HepG2 (cell line): ENCODE results near the gene CYB5R3. TPM values are rescaled to one million over a fixed set of nuclear protein-coding genes. Genes with fewer than 3 reads are reported as not detected.

Experiments used
- AHR ChIP-seq: IDR thresholded peaks from 2 replicates; pipeline ENCODE4 v1.6.1; 2018; ENCODE audit warnings: missing genetic modification reagents, missing compliant biosample characterization
- BHLHE40 ChIP-seq: IDR thresholded peaks from 2 replicates; pipeline ENCODE4 v1.6.1; 2011; ENCODE audit warnings: low read length, improper control_type of control experiment
- BRD4 ChIP-seq: sonication (generic); formaldehyde crosslinking; IDR thresholded peaks from 2 replicates; pipeline ENCODE4 v1.4.0; 2020; ENCODE audit warnings: missing genetic modification reagents
- CCDC6 ChIP-seq: sonication (generic); formaldehyde crosslinking; IDR thresholded peaks from 2 replicates; pipeline ENCODE4 v1.8.1; 2022; ENCODE audit warnings: mild to moderate bottlenecking, missing genetic modification reagents, moderate library complexity
- HHEX ChIP-seq: IDR thresholded peaks from 2 replicates; pipeline ENCODE4 v1.6.1; 2016; ENCODE audit warnings: control low read depth
- HIVEP1 ChIP-seq: sonication (generic); formaldehyde crosslinking; IDR thresholded peaks from 2 replicates; pipeline ENCODE4 v1.4.0; 2020; ENCODE audit warnings: mild to moderate bottlenecking, missing genetic modification reagents
- HNRNPLL ChIP-seq: fragments of 200-400 bp; formaldehyde crosslinking; IDR thresholded peaks from 2 replicates; pipeline ENCODE4 v1.6.1; 2017; ENCODE audit warnings: mild to moderate bottlenecking, low read depth, low read length; ENCODE audit not compliant: poor library complexity, severe bottlenecking
- NCOA1 ChIP-seq: sonication (generic); formaldehyde crosslinking; IDR thresholded peaks from 2 replicates; pipeline ENCODE4 v1.9.0; 2021; ENCODE audit warnings: missing genetic modification reagents
- NONO ChIP-seq, 2 experiments: fragments of 450-650 bp in 1 of 2; sonication (generic) in 1 of 2; formaldehyde crosslinking in 1 of 2; IDR thresholded peaks in 1 of 2; conservative IDR thresholded peaks in 1 of 2; 2 replicates each; pipeline versions ENCODE4 v1.6.1 to v1.8.0; 2017 to 2022; ENCODE audit warnings: mild to moderate bottlenecking in 1 of 2, missing genetic modification reagents in 1 of 2, moderate library complexity in 1 of 2
- PHB2 ChIP-seq: fragments of 450-650 bp; IDR thresholded peaks from 2 replicates; pipeline ENCODE4 v1.6.1; 2018; ENCODE audit not compliant: partially characterized antibody
- PPARG ChIP-seq: conservative IDR thresholded peaks from 2 replicates; pipeline ENCODE4 v1.6.1; 2016; ENCODE audit warnings: missing biosample characterization, missing genetic modification reagents
- SMAD9 ChIP-seq: sonication (generic); formaldehyde crosslinking; IDR thresholded peaks from 2 replicates; pipeline ENCODE4 v1.5.1; 2020; ENCODE audit warnings: mild to moderate bottlenecking, missing genetic modification reagents
- SRF ChIP-seq: IDR thresholded peaks from 2 replicates; pipeline ENCODE4 v1.6.1; 2011; ENCODE audit warnings: mild to moderate bottlenecking, low read depth, low read length, moderate library complexity
- ZFP41 ChIP-seq: sonication (generic); formaldehyde crosslinking; IDR thresholded peaks from 2 replicates; pipeline ENCODE4 v1.4.0; 2020; ENCODE audit warnings: mild to moderate bottlenecking, missing genetic modification reagents, borderline replicate concordance
- ZNF235 ChIP-seq: sonication (generic); formaldehyde crosslinking; IDR thresholded peaks from 2 replicates; pipeline ENCODE4 v1.8.1; 2023; ENCODE audit warnings: mild to moderate bottlenecking, missing genetic modification reagents, borderline replicate concordance
- ZNF263 ChIP-seq: sonication (generic); formaldehyde crosslinking; IDR thresholded peaks from 2 replicates; pipeline ENCODE4 v1.4.0; 2020; ENCODE audit warnings: missing genetic modification reagents
- ZNF329 ChIP-seq: sonication (generic); formaldehyde crosslinking; IDR thresholded peaks from 2 replicates; pipeline ENCODE4 v1.9.0; 2021; ENCODE audit warnings: low read depth, mild to moderate bottlenecking, missing genetic modification reagents
- ZNF382 ChIP-seq: sonication (generic); formaldehyde crosslinking; IDR thresholded peaks from 2 replicates; pipeline ENCODE4 v1.5.0; 2020; ENCODE audit warnings: missing genetic modification reagents, mild to moderate bottlenecking, borderline replicate concordance
- ZNF768 ChIP-seq: sonication (generic); formaldehyde crosslinking; IDR thresholded peaks from 2 replicates; pipeline ENCODE4 v1.4.0; 2020; ENCODE audit warnings: missing genetic modification reagents
- polyA plus RNA-seq, 8 experiments: library from polyadenylated mRNA; depleted of rRNA in 3 of 8; stranded (reverse) in 7 of 8; unstranded in 1 of 8; fragments of >200 nt; fragmentation: Illumina TruSeq in 4 of 8; extraction: Trizol in 4 of 8; gene quantifications; 2 replicates each; pipeline versions ENCODE4 v1.2.1 to v1.2.3, GENCODE V29; 2011 to 2016; ENCODE audit warnings: low read depth in 4 of 8, missing spikeins in 1 of 8, mixed read lengths in 1 of 8; ENCODE audit not compliant: insufficient read depth in 1 of 8
- total RNA-seq, 5 experiments: library from RNA; depleted of rRNA; stranded (reverse); fragments of >200 nt; fragmentation: Illumina TruSeq; extraction: Trizol; gene quantifications; 2 replicates each; pipeline ENCODE4 v1.2.3, GENCODE V29; 2016; ENCODE audit warnings: low read depth in 1 of 5
- TF ChIP-seq, protein P1 (sequence below): sonication (generic); formaldehyde crosslinking; IDR thresholded peaks from 2 replicates; pipeline ENCODE4 v1.4.0; 2020; ENCODE audit warnings: mild to moderate bottlenecking, low read depth, missing genetic modification reagents
- TF ChIP-seq, protein P2 (sequence below): sonication (generic); formaldehyde crosslinking; IDR thresholded peaks from 2 replicates; pipeline ENCODE4 v1.8.0; 2022; ENCODE audit warnings: mild to moderate bottlenecking, missing genetic modification reagents, moderate library complexity
- TF ChIP-seq, protein P3 (sequence below): IDR thresholded peaks from 2 replicates; pipeline ENCODE4 v1.6.1; 2016; ENCODE audit warnings: missing compliant biosample characterization, missing genetic modification reagents, borderline replicate concordance

CYB5R3 gene
- total and polyA plus RNA-seq, 2 of the 13 experiments (the other 11 are each of a cell fraction or from before 2014, with no cell fraction given): 32.4 to 305 TPM

DNA sequence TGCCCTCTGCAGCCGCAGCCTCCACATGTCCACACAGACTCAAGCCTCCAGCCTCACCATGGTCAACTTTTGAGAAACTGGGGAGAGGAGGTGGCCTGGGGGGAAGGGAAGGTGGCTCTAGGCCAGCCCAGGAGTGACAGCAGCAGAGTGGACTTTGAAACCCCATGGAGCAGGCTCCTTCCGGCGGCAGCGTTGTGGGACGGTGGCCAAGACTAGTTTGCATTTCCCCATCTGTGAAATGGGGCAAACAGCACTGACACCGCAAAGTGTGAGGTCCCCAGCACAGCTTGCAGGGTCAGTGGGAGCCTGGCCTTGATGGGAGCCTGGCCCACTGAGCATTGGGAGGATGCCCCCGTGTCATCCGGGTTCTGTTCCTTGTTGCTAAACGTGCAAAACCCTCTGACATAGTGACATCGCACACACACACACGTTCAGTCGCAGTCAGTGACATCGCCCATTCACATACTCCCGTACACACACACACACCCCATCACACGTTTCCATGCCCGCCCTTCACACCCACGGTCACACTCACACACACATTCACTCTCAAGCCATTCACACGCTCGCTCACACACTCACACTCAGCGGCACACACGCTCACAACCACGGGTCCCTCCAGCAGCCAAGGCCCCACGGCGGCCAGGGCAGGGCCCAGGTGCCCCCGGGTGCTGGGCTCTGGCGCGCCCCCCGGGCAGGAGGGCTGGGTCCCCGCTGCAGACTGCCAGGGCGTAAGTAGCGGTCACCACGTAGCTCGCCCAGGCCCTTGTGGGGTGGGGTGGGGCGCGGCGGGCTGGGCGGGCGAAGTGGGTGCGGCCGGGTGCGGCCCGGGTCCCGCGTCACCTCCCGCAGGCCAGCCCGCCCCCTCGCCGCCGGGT, 585 bp downstream of the CYB5R3 start (continued):
- TF ChIP-seq ZNF235 (CRISPR knock-in tag) (0 out of 2 replicates have a peak, but pooled peaks have one; percentile 21), PHB2 (no peak), ZNF329 (CRISPR knock-in tag) (0 out of 2 replicates have a peak, but pooled peaks have one; percentile 34), SMAD9 (CRISPR knock-in tag) (0 out of 2 replicates have a peak, but pooled peaks have one; percentile 29), AHR (CRISPR knock-in tag) (no peak), ZFP41 (CRISPR knock-in tag) (no peak), HNRNPLL (peak; percentile 73), PPARG (CRISPR knock-in tag) (peak; percentile 42; the same call in 1 of the 2 replicates), ZNF382 (CRISPR knock-in tag) (no peak), BRD4 (CRISPR knock-in tag) (peak; percentile 40; the same call in 1 of the 2 replicates), ZNF263 (CRISPR knock-in tag) (peak; percentile 80), NONO (IDR thresholded peaks at IDR 0.05) (no peak), NONO (CRISPR knock-in tag; conservative IDR thresholded peaks at IDR 0.05) (peak; percentile 79), NCOA1 (CRISPR knock-in tag) (peak; percentile 76; the same call in 1 of the 2 replicates), SRF (no peak), BHLHE40 (no peak), HIVEP1 (no peak; the same call in none of the 2 replicates), ZNF768 (CRISPR knock-in tag) (peak; percentile 76; the same call in 1 of the 2 replicates), HHEX (CRISPR knock-in tag) (no peak), CCDC6 (peak; percentile 86)
- TF ChIP-seq, protein P1, sequence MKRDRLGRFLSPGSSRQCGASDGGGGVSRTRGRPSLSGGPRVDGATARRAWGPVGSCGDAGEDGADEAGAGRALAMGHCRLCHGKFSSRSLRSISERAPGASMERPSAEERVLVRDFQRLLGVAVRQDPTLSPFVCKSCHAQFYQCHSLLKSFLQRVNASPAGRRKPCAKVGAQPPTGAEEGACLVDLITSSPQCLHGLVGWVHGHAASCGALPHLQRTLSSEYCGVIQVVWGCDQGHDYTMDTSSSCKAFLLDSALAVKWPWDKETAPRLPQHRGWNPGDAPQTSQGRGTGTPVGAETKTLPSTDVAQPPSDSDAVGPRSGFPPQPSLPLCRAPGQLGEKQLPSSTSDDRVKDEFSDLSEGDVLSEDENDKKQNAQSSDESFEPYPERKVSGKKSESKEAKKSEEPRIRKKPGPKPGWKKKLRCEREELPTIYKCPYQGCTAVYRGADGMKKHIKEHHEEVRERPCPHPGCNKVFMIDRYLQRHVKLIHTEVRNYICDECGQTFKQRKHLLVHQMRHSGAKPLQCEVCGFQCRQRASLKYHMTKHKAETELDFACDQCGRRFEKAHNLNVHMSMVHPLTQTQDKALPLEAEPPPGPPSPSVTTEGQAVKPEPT (CRISPR knock-in tag): no peak
- TF ChIP-seq, protein P2, sequence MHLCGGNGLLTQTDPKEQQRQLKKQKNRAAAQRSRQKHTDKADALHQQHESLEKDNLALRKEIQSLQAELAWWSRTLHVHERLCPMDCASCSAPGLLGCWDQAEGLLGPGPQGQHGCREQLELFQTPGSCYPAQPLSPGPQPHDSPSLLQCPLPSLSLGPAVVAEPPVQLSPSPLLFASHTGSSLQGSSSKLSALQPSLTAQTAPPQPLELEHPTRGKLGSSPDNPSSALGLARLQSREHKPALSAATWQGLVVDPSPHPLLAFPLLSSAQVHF (CRISPR knock-in tag): no peak
- TF ChIP-seq, protein P3, sequence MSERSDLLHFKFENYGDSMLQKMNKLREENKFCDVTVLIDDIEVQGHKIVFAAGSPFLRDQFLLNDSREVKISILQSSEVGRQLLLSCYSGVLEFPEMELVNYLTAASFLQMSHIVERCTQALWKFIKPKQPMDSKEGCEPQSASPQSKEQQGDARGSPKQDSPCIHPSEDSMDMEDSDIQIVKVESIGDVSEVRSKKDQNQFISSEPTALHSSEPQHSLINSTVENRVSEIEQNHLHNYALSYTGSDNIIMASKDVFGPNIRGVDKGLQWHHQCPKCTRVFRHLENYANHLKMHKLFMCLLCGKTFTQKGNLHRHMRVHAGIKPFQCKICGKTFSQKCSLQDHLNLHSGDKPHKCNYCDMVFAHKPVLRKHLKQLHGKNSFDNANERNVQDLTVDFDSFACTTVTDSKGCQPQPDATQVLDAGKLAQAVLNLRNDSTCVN: peak; percentile 73
